Measurements from ENCODE around the gene CSF2RB.

Gene CSF2RB

GRCh38 chr22:36938886-36939285 is 25.5 kb downstream of the CSF2RB start:
- DNase-seq, result no peak

GRCh38 chr22:36940676-36941075 is 27.2 kb downstream of the CSF2RB start:
- DNase-seq, result no peak

- DNase-seq, result no peak
These were observed 29.1 kb downstream of the CSF2RB start for GRCh38 chr22:36942556-36942955.

GRCh38 chr22:36946421-36947158 is 33.2 kb downstream of the CSF2RB start:
- peak; percentile 17 for DNase-seq

GRCh38 chr22:36948273-36949225 is 35.1 kb downstream of the CSF2RB start:
- DNase-seq, result no peak

- DNase-seq, result no peak
These were observed 37.6 kb downstream of the CSF2RB start for GRCh38 chr22:36950797-36951590.

GRCh38 chr22:36951746-36952145 is 38.3 kb downstream of the CSF2RB start:
- DNase-seq, result no peak

GRCh38 chr22:36953239-36954080 is 40.0 kb downstream of the CSF2RB start:
- no peak for DNase-seq

GRCh38 chr22:36954251-36955014 is 41.0 kb downstream of the CSF2RB start:
- DNase-seq, result no peak

GRCh38 chr22:36955691-36956090 is 42.3 kb downstream of the CSF2RB start:
- DNase-seq, result no peak

GRCh38 chr22:36958366-36958765 is 44.9 kb downstream of the CSF2RB start:
- DNase-seq, result no peak

- DNase-seq, result no peak
These were observed 48.2 kb downstream of the CSF2RB start for GRCh38 chr22:36961626-36962025.

GRCh38 chr22:36963302-36963701 is 49.9 kb downstream of the CSF2RB start:
- no peak for DNase-seq

- DNase-seq, result no peak
These were observed 50.7 kb downstream of the CSF2RB start for GRCh38 chr22:36964106-36964505.

GRCh38 chr22:36965696-36966095 is 52.3 kb downstream of the CSF2RB start:
- DNase-seq, result no peak

- no peak for DNase-seq
These were observed 53.6 kb downstream of the CSF2RB start for GRCh38 chr22:36966851-36967540.

GRCh38 chr22:36968249-36968964 is 55.0 kb downstream of the CSF2RB start:
- DNase-seq, result no peak

GRCh38 chr22:36971341-36972125 is 58.1 kb downstream of the CSF2RB start:
- no peak for DNase-seq

GRCh38 chr22:36976606-36977005 is 63.2 kb downstream of the CSF2RB start:
- DNase-seq, result no peak

Measured in MV-4-11 (cell line).